ENCODE data around the gene LRRC32. TPM values are rescaled to one million over a fixed set of nuclear protein-coding genes. Genes with fewer than 3 reads are reported as not detected.
A peak's percentile ranks its signal among the peaks of the same experiment; 100 is the strongest.

Gene LRRC32
- total and polyA plus RNA-seq, 2 of the 4 experiments (the other 2 are of a cell fraction) = 5.2 to 13.7 TPM

DNA sequence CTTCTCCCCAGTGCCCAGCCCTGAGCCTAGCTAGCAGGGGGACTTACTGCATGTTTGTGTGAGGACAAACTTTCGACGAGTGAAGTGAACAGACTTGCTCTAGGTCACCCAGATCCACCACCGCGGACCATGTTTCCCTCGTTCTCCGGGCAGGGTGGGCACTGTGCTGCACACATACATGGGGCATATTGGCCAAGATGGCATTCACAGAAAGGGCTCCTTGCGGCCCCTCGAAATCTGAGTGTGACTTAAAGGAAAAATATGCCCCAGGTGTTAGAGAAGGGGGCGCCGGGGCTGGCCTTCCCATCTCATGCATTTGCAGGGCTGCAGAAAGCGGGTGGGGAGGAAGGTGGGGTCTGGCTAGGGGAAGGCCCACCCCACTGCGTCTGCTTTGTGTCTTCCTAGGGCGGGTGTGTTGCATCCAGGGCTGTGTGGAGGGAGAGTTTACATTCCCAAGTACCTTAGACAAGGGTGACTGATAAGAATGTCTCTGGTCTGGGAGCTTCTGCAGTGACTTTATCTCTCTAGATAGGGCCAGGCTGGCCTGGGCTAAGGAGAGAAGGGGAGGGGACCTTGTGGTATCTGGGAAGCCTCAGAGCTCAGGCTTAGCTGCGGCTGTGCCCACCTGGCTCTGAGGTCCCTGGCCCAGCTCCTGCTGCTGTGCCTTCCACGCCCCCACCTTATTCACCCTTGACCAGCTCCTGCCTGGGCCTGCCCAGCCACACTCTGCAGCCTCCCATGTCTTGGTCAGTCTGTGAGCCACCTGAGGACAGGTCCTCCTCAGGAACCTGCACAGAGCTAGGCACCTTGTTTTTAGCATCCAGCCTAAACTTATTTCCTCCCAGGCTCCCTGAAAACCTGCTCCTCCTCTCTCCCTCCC is 45.8 kb downstream of the LRRC32 start:
- 0 out of 2 replicates have a peak overlapping the region, but pooled peaks have one; percentile 15 for H2AK5ac ChIP-seq (ENCODE audit: low read depth, low read length)
- no peak overlapping the region for H2BK20ac ChIP-seq (ENCODE audit: low read depth, low read length)
- H3K18ac ChIP-seq (ENCODE audit: low read depth, low read length) = no peak overlapping the region
- ATAC-seq (ENCODE audit: low read depth) (no peak), DNase-seq (no peak)
- no peak overlapping the region for H3K9ac ChIP-seq (ENCODE audit: low read depth, low read length)
- no peak overlapping the region for H3K27ac ChIP-seq (ENCODE audit: insufficient read depth, low read length)
- dilution Hi-C loops (cut with HindIII; ENCODE audit: low sequenced_read_pairs, unreplicated experiment) = no loop called here
- H3K4me3 ChIP-seq (ENCODE audit: insufficient read depth, low read depth, low read length) = no peak overlapping the region
- H3K14ac ChIP-seq (replicated peaks; ENCODE audit: low read depth, low read length) = no peak overlapping the region
- H2AFZ ChIP-seq (replicated peaks; ENCODE audit: low read length, poor library complexity) = no peak overlapping the region
- H4K8ac ChIP-seq (ENCODE audit: low read depth in 2 of 2, low read length in 2 of 2) = no peak overlapping the region
- POLR2A ChIA-PET (ENCODE audit: unreplicated experiment) = interaction anchor here (0.6 kb wide), 1 partner anchor 12 kb away, joined by 6 read pairs; no protein-coding TSS in a partner anchor
- H3K4me2 ChIP-seq (ENCODE audit: low read depth, low read length) = no peak overlapping the region
- no peaks in the 10 kb centered on the region for H3K27me3 ChIP-seq (ENCODE audit: control insufficient read depth, insufficient read depth, low read length)
- no peaks in the 10 kb centered on the region for H4K20me1 ChIP-seq (ENCODE audit: insufficient read depth, low read length)
- 0 out of 2 replicates have a peak overlapping the region, but pooled peaks have one; percentile 16 for H3K4ac ChIP-seq (ENCODE audit: low read depth, low read length)
- CTCF ChIA-PET = no interaction called here
- no peak overlapping the region for H2BK15ac ChIP-seq (ENCODE audit: low read depth, low read length)
- peaks cover 20% of the 10 kb centered on the region; the same call in 1 of the 2 replicates for H3K9me1 ChIP-seq (ENCODE audit: insufficient read depth, low read length)
- H3K4me1 ChIP-seq (ENCODE audit: control insufficient read depth, insufficient read depth, low read length) = peaks cover 23% of the 10 kb centered on the region
- H2AK9ac ChIP-seq (replicated peaks; ENCODE audit: low read depth, low read length, poor library complexity) = peak overlapping the region; percentile 59
- in situ Hi-C loops (cut with MboI; ENCODE audit: low sequenced_read_pairs) = no loop called here
- WGBS, 2 experiments (ENCODE audit: extremely low coverage in 2 of 2, insufficient read length in 1 of 2) = 95% methylated on average over 6 of the region's 15 CpGs; no CpG with 5 or more reads in 1 of the 2 experiments
- H2BK5ac ChIP-seq (ENCODE audit: low read depth, low read length, poor library complexity, severe bottlenecking) = no peak overlapping the region
- no peaks in the 10 kb centered on the region for H3K79me1 ChIP-seq (ENCODE audit: low read depth in 1 of 2, low read length in 2 of 2)
- no peak overlapping the region; the same call in 1 of the 2 replicates for H4K91ac ChIP-seq (ENCODE audit: insufficient read depth, low read depth, low read length)
- H3K9me3 ChIP-seq (ENCODE audit: control insufficient read depth, insufficient read depth, low read length) = peaks cover 6% of the 10 kb centered on the region
- no peak overlapping the region for H3K56ac ChIP-seq (ENCODE audit: extremely low read depth, insufficient read depth, low read length)
- intact Hi-C loops (cut with micrococcal nuclease) = no loop called here
- H3K23ac ChIP-seq (ENCODE audit: low read depth, low read length) = no peak overlapping the region
- no peaks in the 10 kb centered on the region for H3K36me3 ChIP-seq (ENCODE audit: control insufficient read depth, insufficient read depth, low read length)
- no peak overlapping the region for H4K5ac ChIP-seq (ENCODE audit: low read depth, low read length)
- H2BK120ac ChIP-seq (ENCODE audit: low read depth, low read length) = no peak overlapping the region
- TF ChIP-seq SMC3 (IDR thresholded peaks at IDR 0.05; ENCODE audit: low read depth, low read length) (no peak), RCOR1 (IDR thresholded peaks at IDR 0.05; ENCODE audit: insufficient replicate concordance, low read length) (no peak), NFE2L2 (IDR thresholded peaks at IDR 0.05; ENCODE audit: low read depth, low read length) (no peak), CEBPB (IDR thresholded peaks at IDR 0.05; ENCODE audit: low read depth, low read length) (no peak), CHD1 (IDR thresholded peaks at IDR 0.05; ENCODE audit: low read depth, low read length) (no peak), FOS (IDR thresholded peaks at IDR 0.05; ENCODE audit: low read depth, low read length) (no peak), BHLHE40 (IDR thresholded peaks at IDR 0.05; ENCODE audit: low read depth, low read length) (no peak), MAZ (IDR thresholded peaks at IDR 0.05; ENCODE audit: borderline replicate concordance, low read depth, low read length) (no peak), MAFK (IDR thresholded peaks at IDR 0.05; ENCODE audit: low read depth, low read length) (no peak), RAD21 (IDR thresholded peaks at IDR 0.05; ENCODE audit: low read length) (no peak), RFX5 (IDR thresholded peaks at IDR 0.05; ENCODE audit: low read depth, low read length) (no peak)
- TF ChIP-seq, protein P1, sequence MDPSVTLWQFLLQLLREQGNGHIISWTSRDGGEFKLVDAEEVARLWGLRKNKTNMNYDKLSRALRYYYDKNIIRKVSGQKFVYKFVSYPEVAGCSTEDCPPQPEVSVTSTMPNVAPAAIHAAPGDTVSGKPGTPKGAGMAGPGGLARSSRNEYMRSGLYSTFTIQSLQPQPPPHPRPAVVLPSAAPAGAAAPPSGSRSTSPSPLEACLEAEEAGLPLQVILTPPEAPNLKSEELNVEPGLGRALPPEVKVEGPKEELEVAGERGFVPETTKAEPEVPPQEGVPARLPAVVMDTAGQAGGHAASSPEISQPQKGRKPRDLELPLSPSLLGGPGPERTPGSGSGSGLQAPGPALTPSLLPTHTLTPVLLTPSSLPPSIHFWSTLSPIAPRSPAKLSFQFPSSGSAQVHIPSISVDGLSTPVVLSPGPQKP (IDR thresholded peaks at IDR 0.05; ENCODE audit: borderline replicate concordance, low read depth, low read length) = no peak
- TF ChIP-seq, protein P2, sequence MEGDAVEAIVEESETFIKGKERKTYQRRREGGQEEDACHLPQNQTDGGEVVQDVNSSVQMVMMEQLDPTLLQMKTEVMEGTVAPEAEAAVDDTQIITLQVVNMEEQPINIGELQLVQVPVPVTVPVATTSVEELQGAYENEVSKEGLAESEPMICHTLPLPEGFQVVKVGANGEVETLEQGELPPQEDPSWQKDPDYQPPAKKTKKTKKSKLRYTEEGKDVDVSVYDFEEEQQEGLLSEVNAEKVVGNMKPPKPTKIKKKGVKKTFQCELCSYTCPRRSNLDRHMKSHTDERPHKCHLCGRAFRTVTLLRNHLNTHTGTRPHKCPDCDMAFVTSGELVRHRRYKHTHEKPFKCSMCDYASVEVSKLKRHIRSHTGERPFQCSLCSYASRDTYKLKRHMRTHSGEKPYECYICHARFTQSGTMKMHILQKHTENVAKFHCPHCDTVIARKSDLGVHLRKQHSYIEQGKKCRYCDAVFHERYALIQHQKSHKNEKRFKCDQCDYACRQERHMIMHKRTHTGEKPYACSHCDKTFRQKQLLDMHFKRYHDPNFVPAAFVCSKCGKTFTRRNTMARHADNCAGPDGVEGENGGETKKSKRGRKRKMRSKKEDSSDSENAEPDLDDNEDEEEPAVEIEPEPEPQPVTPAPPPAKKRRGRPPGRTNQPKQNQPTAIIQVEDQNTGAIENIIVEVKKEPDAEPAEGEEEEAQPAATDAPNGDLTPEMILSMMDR (conservative IDR thresholded peaks at IDR 0.05; ENCODE audit: low read depth, low read length) = no peak
- TF ChIP-seq, protein P3, sequence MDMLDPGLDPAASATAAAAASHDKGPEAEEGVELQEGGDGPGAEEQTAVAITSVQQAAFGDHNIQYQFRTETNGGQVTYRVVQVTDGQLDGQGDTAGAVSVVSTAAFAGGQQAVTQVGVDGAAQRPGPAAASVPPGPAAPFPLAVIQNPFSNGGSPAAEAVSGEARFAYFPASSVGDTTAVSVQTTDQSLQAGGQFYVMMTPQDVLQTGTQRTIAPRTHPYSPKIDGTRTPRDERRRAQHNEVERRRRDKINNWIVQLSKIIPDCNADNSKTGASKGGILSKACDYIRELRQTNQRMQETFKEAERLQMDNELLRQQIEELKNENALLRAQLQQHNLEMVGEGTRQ (IDR thresholded peaks at IDR 0.05; ENCODE audit: low read depth, low read length) = no peak
- BruUV-seq (replicated peaks) = no TSS peak

Measured in IMR-90 (cell line).